HG03378 (cell line): ENCODE measurements around the gene PIGS.
"Not testable (repeated sequence)": the region's sequence is repeated elsewhere in the genome, so short reads cannot be mapped to it uniquely, and the experiment has no call there.

ENCODE experiments used
- ATAC-seq: cut with Tn5 transposase; IDR thresholded peaks from one replicate; pipeline ENCODE4 v1.9.1; 2021; ENCODE audit warnings: mild to moderate bottlenecking, moderate library complexity; ENCODE audit not compliant: unreplicated experiment

PIGS gene

GRCh38 chr17:28579526-28579925 is 8.2 kb upstream of the PIGS start:
- no peak for ATAC-seq

GRCh38 chr17:28578246-28579195 is 7.2 kb upstream of the PIGS start:
- no peak for ATAC-seq

- ATAC-seq: no peak
Measured at GRCh38 chr17:28577466-28577824, 6.1 kb upstream of the PIGS start.

GRCh38 chr17:28576758-28577465 is 5.6 kb upstream of the PIGS start, which contains the start of gene ALDOC:
TSS of gene ALDOC (minus strand) at chr17:28576895. CDS start at chr17:28575532, 1,363 bp downstream.
- ATAC-seq: peak; percentile 64

- ATAC-seq: not testable (repeated sequence)
Measured at GRCh38 chr17:28576016-28576415, 4.7 kb upstream of the PIGS start.

- no peak for ATAC-seq
Measured at GRCh38 chr17:28575126-28575795, 3.9 kb upstream of the PIGS start.

- no peak for ATAC-seq
Measured at GRCh38 chr17:28574526-28574925, 3.2 kb upstream of the PIGS start.

GRCh38 chr17:28573966-28574480 is 2.7 kb upstream of the PIGS start:
- ATAC-seq: no peak

- ATAC-seq: no peak
Measured at GRCh38 chr17:28573521-28573920, 2.2 kb upstream of the PIGS start.

GRCh38 chr17:28573040-28573380 is 1.7 kb upstream of the PIGS start:
- ATAC-seq: no peak

- ATAC-seq: no peak
Measured at GRCh38 chr17:28572259-28573039, 1.1 kb upstream of the PIGS start.

GRCh38 chr17:28570716-28571360 is 486 bp downstream of the PIGS start:
- ATAC-seq: peak; percentile 17

GRCh38 chr17:28569446-28569845 is 1.9 kb downstream of the PIGS start:
- ATAC-seq: no peak

GRCh38 chr17:28567604-28568003 is 3.7 kb downstream of the PIGS start:
- peak; percentile 45 for ATAC-seq

- ATAC-seq: no peak
Measured at GRCh38 chr17:28563475-28563874, 7.8 kb downstream of the PIGS start.

GRCh38 chr17:28555022-28555421 is 16.3 kb downstream of the PIGS start:
- ATAC-seq: no peak

GRCh38 chr17:28554565-28554964 is 16.8 kb downstream of the PIGS start:
- ATAC-seq: no peak

GRCh38 chr17:28553000-28553505 is 18.3 kb downstream of the PIGS start:
- ATAC-seq: no peak

- ATAC-seq: no peak
Measured at GRCh38 chr17:28552176-28552999, 18.9 kb downstream of the PIGS start, which contains the start of gene UNC119. TSS of gene UNC119 (minus strand) at chr17:28552624. CDS start at chr17:28552557, 67 bp downstream.
